ENCODE data around the gene UST. TPM values are rescaled to one million over a fixed set of nuclear protein-coding genes. Genes with fewer than 3 reads are reported as not detected.
"Not testable (repeated sequence)": the region's sequence is repeated elsewhere in the genome, so short reads cannot be mapped to it uniquely, and the experiment has no call there.

UST gene
- total RNA-seq, 1 experiment from 2014 or later = 14.0 TPM

- DNase-seq (ENCODE audit: low read depth) = peak; percentile 3
Observed at GRCh38 chr6:149079911-149080491, 333.2 kb downstream of the UST start.

DNA sequence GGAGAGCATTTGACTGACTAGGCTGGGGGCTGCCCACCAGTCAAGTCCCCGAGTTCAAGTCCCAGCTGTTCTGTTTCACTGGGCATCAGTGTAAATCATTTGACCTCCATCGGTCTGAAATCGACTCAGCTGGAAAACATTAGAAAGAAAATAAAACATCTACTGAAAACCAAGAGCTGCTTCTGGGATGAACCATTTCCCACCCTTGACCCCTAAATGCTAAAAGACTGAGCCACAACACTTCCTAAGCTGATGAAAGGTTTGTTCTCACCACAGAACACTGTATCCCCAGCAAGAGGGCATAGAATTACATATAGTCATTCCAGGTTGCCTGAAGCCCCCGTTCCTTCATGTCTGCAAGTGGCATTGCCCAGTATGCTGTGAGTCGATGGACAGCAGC lies 333.7 kb downstream of the UST start:
- peak; percentile 52 for DNase-seq (ENCODE audit: low read depth)

GRCh38 chr6:149081281-149081680 lies 334.5 kb downstream of the UST start:
- peak; percentile 14 for DNase-seq (ENCODE audit: low read depth)

GRCh38 chr6:149082320-149082719 lies 335.5 kb downstream of the UST start:
- DNase-seq (ENCODE audit: low read depth) = peak; percentile 56

- no peak for DNase-seq (ENCODE audit: low read depth)
Observed at GRCh38 chr6:149084026-149084425, 337.2 kb downstream of the UST start.

GRCh38 chr6:149084808-149085556 lies 338.2 kb downstream of the UST start:
- no peak for DNase-seq (ENCODE audit: low read depth)

- no peak for DNase-seq (ENCODE audit: low read depth)
Observed at GRCh38 chr6:149085557-149085938, 338.7 kb downstream of the UST start.

GRCh38 chr6:149086363-149086762 lies 339.5 kb downstream of the UST start:
- no peak for DNase-seq (ENCODE audit: low read depth)

DNA sequence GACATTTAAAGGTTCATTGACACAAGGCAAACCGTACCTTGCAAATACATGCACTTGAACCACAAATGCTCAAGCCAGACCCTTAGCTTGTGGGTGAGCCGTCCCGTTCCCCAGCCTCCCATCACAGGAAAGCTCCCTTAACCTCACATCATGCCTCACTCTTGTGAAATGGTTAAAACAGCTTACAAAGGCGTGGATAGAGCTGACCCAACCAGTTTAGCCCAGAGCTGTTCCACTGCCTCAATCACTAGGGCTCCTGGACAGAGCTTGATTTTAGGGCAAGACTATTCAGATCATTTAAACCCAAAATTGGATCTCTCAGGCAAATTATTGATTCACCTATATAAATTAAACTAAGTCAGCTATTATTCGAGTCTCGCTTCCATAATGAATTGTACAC lies 341.1 kb downstream of the UST start:
- DNase-seq (ENCODE audit: low read depth) = no peak

DNA sequence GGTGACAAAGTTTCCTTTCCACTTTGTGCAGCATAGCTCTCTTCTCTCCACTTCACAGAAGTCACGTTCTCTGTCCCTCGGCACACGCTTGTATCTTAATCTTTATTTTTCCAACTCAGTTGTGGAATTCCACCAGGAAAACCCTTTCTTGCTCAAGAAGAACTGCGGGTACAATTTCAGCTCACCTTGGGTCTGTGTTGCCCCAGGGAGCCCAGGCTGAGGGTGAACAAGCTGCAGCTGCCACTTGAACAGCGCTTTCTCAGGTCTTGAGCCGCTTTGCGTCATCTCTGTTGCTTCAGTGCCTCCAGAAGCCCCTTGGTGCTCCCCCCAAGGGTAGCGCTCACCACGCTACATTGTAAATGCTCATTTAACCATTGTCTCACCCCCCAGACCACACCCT lies 341.5 kb downstream of the UST start:
- no peak for DNase-seq (ENCODE audit: low read depth)

- no peak for DNase-seq (ENCODE audit: low read depth)
Observed at GRCh38 chr6:149089510-149089909, 342.7 kb downstream of the UST start.

GRCh38 chr6:149090937-149091336 lies 344.1 kb downstream of the UST start:
- DNase-seq (ENCODE audit: low read depth) = no peak

- peak; percentile 17 for DNase-seq (ENCODE audit: low read depth)
Observed at GRCh38 chr6:149093643-149094042, 346.8 kb downstream of the UST start.

DNA sequence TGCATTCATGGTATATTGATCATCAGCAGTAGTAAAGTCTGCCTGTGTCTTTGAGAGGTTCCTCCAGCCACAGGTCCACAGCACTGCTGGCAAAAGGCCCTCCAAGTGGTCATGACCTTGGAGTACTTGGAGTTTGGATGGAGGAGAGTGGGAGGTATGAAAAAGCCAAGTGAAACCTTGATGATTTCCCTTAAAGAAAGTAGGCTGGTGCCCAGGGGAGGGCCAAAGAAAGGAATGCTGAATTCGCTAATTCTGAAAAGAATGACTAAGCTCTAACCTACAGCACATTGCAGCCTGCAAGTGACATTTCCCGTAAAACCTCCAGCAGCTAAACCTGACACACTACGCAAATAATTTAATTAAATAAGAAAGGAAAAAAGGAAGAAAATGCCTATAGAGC lies 347.3 kb downstream of the UST start:
- DNase-seq (ENCODE audit: low read depth) = peak; percentile 19

DNA sequence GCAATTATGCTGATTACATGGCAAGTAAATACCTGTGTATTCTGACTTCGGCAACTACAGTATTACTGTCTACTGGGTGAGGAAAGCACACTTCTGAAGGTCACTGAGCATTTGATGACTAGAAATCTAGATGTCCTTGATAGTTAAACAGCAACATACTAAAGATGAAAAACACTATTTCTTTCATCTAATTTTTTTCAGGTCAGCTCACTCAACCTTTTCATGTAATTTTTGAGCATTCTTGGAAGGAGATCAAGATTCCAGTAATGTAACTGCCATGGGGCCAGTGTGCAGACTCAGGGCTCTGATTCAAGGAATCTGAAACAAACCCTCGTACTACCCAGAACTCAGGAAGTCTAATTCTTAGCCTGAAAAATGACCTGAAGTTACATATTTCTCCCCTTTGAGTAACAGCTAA lies 348.1 kb downstream of the UST start:
- DNase-seq (ENCODE audit: low read depth) = no peak

DNA sequence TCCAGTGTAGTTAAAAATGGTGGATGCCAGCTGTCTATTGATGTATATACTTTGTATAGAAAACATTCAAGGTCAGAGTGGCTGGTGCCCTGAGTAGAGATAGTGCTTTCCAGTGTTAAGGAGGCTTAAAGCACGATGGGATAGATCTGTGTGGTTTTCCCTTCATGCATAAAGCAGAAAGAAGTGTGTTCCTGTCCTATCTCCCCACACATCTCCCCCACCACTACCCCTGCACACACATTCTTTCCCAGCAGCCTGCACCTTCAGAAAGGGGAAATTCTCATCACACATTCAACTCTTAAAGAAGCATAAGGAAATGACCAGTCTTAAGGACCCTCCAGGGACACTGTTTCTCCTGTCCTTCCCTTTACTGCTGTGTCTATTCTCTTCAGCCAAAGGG lies 349.0 kb downstream of the UST start:
- no peak for DNase-seq (ENCODE audit: low read depth)

- DNase-seq (ENCODE audit: low read depth) = no peak
Observed at GRCh38 chr6:149097794-149098193, 351.0 kb downstream of the UST start.

- no peak for DNase-seq (ENCODE audit: low read depth)
Observed at GRCh38 chr6:149098700-149099276, 352.0 kb downstream of the UST start.

DNA sequence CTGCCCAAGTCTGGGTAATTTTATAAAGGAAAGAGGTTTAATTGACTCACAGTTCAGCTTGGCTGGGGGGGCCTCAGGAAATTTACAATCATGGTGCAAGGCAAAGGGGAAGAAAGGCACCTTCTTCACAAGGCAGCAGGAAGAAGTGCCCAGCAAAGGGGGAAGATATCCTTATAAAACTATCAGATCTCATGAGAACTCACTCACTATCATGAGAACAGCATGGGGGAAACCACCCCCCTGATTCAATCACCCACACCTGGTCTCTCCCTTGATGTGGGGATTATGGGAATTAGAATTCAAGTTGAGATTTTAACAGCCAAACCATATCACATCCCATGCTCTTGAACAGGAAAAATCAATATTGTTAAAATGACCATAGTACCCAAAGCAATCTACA lies 355.5 kb downstream of the UST start:
- DNase-seq (ENCODE audit: low read depth) = no peak

DNA sequence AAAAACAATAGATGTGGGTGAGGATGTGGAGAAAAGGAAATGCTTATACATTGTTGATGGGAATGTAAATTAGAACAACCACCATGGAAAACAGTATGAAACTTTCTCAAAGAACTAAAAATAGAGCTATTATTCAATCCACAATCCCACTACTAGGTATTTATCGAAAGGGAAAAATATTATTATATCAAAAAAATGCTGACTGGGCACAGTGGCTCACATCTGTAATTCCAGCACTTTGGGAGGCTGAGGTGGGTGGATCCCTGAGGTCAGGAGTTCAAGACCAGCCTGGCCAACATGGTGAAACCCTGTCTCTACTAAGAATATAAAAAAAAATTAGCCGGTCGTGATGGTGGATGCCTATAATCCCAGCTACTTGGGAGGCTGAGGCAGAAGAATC lies 357.1 kb downstream of the UST start:
- DNase-seq (ENCODE audit: low read depth) = not testable (repeated sequence)

GRCh38 chr6:149107520-149107919 lies 360.7 kb downstream of the UST start:
- no peak for DNase-seq (ENCODE audit: low read depth)

GRCh38 chr6:149108038-149108748 lies 361.4 kb downstream of the UST start:
- DNase-seq (ENCODE audit: low read depth) = no peak
